Activated CD8-positive, alpha-beta memory T cell treated with anti-CD3 and anti-CD28 coated beads, Interleukin-2, amount 50 U/mL, for 24 hours (primary cell): ENCODE results near the gene RTN4R.
A peak's percentile ranks its signal among the peaks of the same experiment; 100 is the strongest.
"Not testable (repeated sequence)": the region's sequence is repeated elsewhere in the genome, so short reads cannot be mapped to it uniquely, and the experiment has no call there.

Experiments used
- DNase-seq: peaks from one replicate; pipeline ENCODE4 v3.0.0-alpha.2; 2020; ENCODE audit errors: extremely low read depth

Gene RTN4R

GRCh38 chr22:20286784-20287423 is 18.8 kb upstream of the RTN4R start:
- not testable (repeated sequence) for DNase-seq

GRCh38 chr22:20286312-20286660 is 18.2 kb upstream of the RTN4R start:
- DNase-seq = not testable (repeated sequence)

- DNase-seq = peak; percentile 44
Observed at GRCh38 chr22:20285473-20286311, 17.6 kb upstream of the RTN4R start.

- DNase-seq = no peak
Observed at GRCh38 chr22:20284471-20285086, 16.5 kb upstream of the RTN4R start.

GRCh38 chr22:20283674-20284066 is 15.6 kb upstream of the RTN4R start:
- no peak for DNase-seq

- no peak for DNase-seq
Observed at GRCh38 chr22:20282901-20283673, 15.0 kb upstream of the RTN4R start.

GRCh38 chr22:20281891-20282290 is 13.8 kb upstream of the RTN4R start:
- DNase-seq = no peak

- not testable (repeated sequence) for DNase-seq
Observed at GRCh38 chr22:20281473-20281872, 13.4 kb upstream of the RTN4R start.

- no peak for DNase-seq
Observed at GRCh38 chr22:20280866-20281265, 12.7 kb upstream of the RTN4R start.

- not testable (repeated sequence) for DNase-seq
Observed at GRCh38 chr22:20280163-20280562, 12.0 kb upstream of the RTN4R start.

- no peak for DNase-seq
Observed at GRCh38 chr22:20279662-20280134, 11.6 kb upstream of the RTN4R start.

- not testable (repeated sequence) for DNase-seq
Observed at GRCh38 chr22:20278726-20279490, 10.8 kb upstream of the RTN4R start.

GRCh38 chr22:20277936-20278635 is 10.0 kb upstream of the RTN4R start:
- not testable (repeated sequence) for DNase-seq

GRCh38 chr22:20276468-20276867 is 8.3 kb upstream of the RTN4R start:
- no peak for DNase-seq

GRCh38 chr22:20275836-20276235 is 7.7 kb upstream of the RTN4R start:
- DNase-seq = no peak

GRCh38 chr22:20275325-20275724 is 7.2 kb upstream of the RTN4R start:
- not testable (repeated sequence) for DNase-seq

GRCh38 chr22:20274374-20274773 is 6.3 kb upstream of the RTN4R start:
- DNase-seq = not testable (repeated sequence)

GRCh38 chr22:20273758-20274181 is 5.7 kb upstream of the RTN4R start:
- DNase-seq = no peak

GRCh38 chr22:20272700-20273099 is 4.6 kb upstream of the RTN4R start:
- no peak for DNase-seq

GRCh38 chr22:20272174-20272573 is 4.1 kb upstream of the RTN4R start:
- DNase-seq = no peak
